Activated CD8-positive, alpha-beta T cell treated with anti-CD3 and anti-CD28 coated beads, Interleukin-2, amount 10 ng/mL, durations not matched to agents 7 days and 5 days (primary cell): Measurements from ENCODE around the gene IL18RAP. TPM values are rescaled to one million over a fixed set of nuclear protein-coding genes. Genes with fewer than 3 reads are reported as not detected.
A peak's percentile ranks its signal among the peaks of the same experiment; 100 is the strongest.

ENCODE experiments used
- ATAC-seq: fragments of 150-1000 bp; cut with Tn5 transposase; one replicate; pipeline ENCODE4 v1.10.0; 2021; ENCODE audit warnings: moderate library complexity
- CTCF ChIA-PET: fragments of 350-600 bp; sonication (Branson Sonifier 250); formaldehyde crosslinking; loops from one replicate; lab custom pipeline; 2021; ENCODE audit warnings: antibody characterized with exemption; lab: Charles Lee
- POLR2A ChIA-PET: fragments of 350-600 bp; sonication (Branson Sonifier 250); formaldehyde crosslinking; loops from one replicate; lab custom pipeline; 2021; ENCODE audit warnings: antibody characterized with exemption; lab: Charles Lee
- DNase-seq: peaks from one replicate; pipeline ENCODE4 v3.0.0-alpha.2; 2020
- H3K27ac Mint-ChIP-seq: one replicate; pipeline ENCODE4 v1.8.0; 2021; ENCODE audit warnings: mild to moderate bottlenecking, mixed read lengths
- H3K27me3 Mint-ChIP-seq: one replicate; pipeline ENCODE4 v1.8.0; 2021; ENCODE audit warnings: low read depth, mixed read lengths
- H3K36me3 Mint-ChIP-seq: one replicate; pipeline ENCODE4 v1.8.0; 2021; ENCODE audit warnings: low read depth, mixed read lengths
- H3K4me1 Mint-ChIP-seq: one replicate; pipeline ENCODE4 v1.8.0; 2021; ENCODE audit warnings: low read depth, mixed read lengths
- H3K4me3 Mint-ChIP-seq: one replicate; pipeline ENCODE4 v1.8.0; 2021; ENCODE audit warnings: mild to moderate bottlenecking, mixed read lengths
- H3K9me3 Mint-ChIP-seq: one replicate; pipeline ENCODE4 v1.8.0; 2022; ENCODE audit warnings: mixed read lengths; ENCODE audit not compliant: insufficient read depth
- total RNA-seq, 2 experiments: library from RNA; stranded (reverse); gene quantifications; one replicate each; pipeline ENCODE4 v1.2.3, GENCODE V29; 2021

The IL18RAP gene
- total RNA-seq, 2 experiments from 2014 or later, result 22.7 to 25.2 TPM

- DNase-seq (no peak), ATAC-seq (no peak)
- ChIA-PET CTCF (interaction anchor here (1.0 to 4.4 kb wide), 6 partner anchors 9 to 184 kb away, joined by 3 to 39 read pairs (median 6); partner anchors contain the start of gene IL18R1), POLR2A (no interaction called here)
- peaks cover 12% of the 10 kb centered on the region for H3K9me3 Mint-ChIP-seq
- peak overlapping the region; percentile 46 for H3K27ac Mint-ChIP-seq
- H3K4me1 Mint-ChIP-seq, result peaks cover 81% of the 10 kb centered on the region
- H3K36me3 Mint-ChIP-seq, result peaks cover 94% of the 10 kb centered on the region
- H3K27me3 Mint-ChIP-seq, result no peaks in the 10 kb centered on the region
- no peak overlapping the region for H3K4me3 Mint-ChIP-seq
These were observed 1.8 kb downstream of the IL18RAP start for GRCh38 chr2:102424754-102425153.

- no peak for DNase-seq
- H3K9me3 Mint-ChIP-seq, result peaks cover 10% of the 10 kb centered on the region
- ChIA-PET POLR2A (no interaction called here), CTCF (interaction anchor here (1.3 to 4.4 kb wide), 6 partner anchors 8 to 185 kb away, joined by 3 to 39 read pairs (median 8); partner anchors contain the start of gene IL18R1)
- H3K27ac Mint-ChIP-seq, result no peak overlapping the region
- peaks cover 80% of the 10 kb centered on the region for H3K4me1 Mint-ChIP-seq
- H3K4me3 Mint-ChIP-seq, result no peak overlapping the region
- H3K36me3 Mint-ChIP-seq, result peaks cover 94% of the 10 kb centered on the region
- no peaks in the 10 kb centered on the region for H3K27me3 Mint-ChIP-seq
- ATAC-seq, result no peak
These were observed 2.6 kb downstream of the IL18RAP start for GRCh38 chr2:102425441-102426132.

- Mint-ChIP-seq H3K4me1 (peaks cover 74% of the 10 kb centered on the region), H3K27me3 (no peaks in the 10 kb centered on the region), H3K27ac (no peak overlapping the region), H3K4me3 (no peak overlapping the region), H3K36me3 (peaks cover 92% of the 10 kb centered on the region), H3K9me3 (peaks cover 10% of the 10 kb centered on the region)
- DNase-seq (no peak), ATAC-seq (no peak)
- ChIA-PET POLR2A (no interaction called here), CTCF (interaction anchor here (0.9 to 4.5 kb wide), 5 partner anchors 9 to 187 kb away, joined by 3 to 38 read pairs (median 5); no protein-coding TSS in a partner anchor)
These were observed 4.3 kb downstream of the IL18RAP start for GRCh38 chr2:102427249-102427648.

- no peak overlapping the region for H3K4me3 Mint-ChIP-seq
- POLR2A ChIA-PET, result no interaction called here
- CTCF ChIA-PET, result interaction anchor here (4.5 kb wide), 1 partner anchor 14 kb away, joined by 38 read pairs; no protein-coding TSS in a partner anchor
- H3K4me1 Mint-ChIP-seq, result peaks cover 68% of the 10 kb centered on the region
- ATAC-seq, result no peak
- H3K9me3 Mint-ChIP-seq, result peaks cover 10% of the 10 kb centered on the region
- H3K36me3 Mint-ChIP-seq, result peaks cover 89% of the 10 kb centered on the region
- no peak overlapping the region for H3K27ac Mint-ChIP-seq
- no peak for DNase-seq
- no peaks in the 10 kb centered on the region for H3K27me3 Mint-ChIP-seq
These were observed 5.6 kb downstream of the IL18RAP start for GRCh38 chr2:102428573-102428972.

GRCh38 chr2:102432386-102432785 is 9.4 kb downstream of the IL18RAP start:
- Mint-ChIP-seq H3K9me3 (peaks cover 10% of the 10 kb centered on the region), H3K36me3 (peaks cover 88% of the 10 kb centered on the region), H3K4me1 (peaks cover 69% of the 10 kb centered on the region), H3K4me3 (no peak overlapping the region), H3K27me3 (no peaks in the 10 kb centered on the region), H3K27ac (no peak overlapping the region)
- ChIA-PET POLR2A (no interaction called here), CTCF (interaction anchor here (4.7 kb wide), 1 partner anchor 11 kb away, joined by 25 read pairs; no protein-coding TSS in a partner anchor)
- ATAC-seq (no peak), DNase-seq (no peak)

- Mint-ChIP-seq H3K4me1 (peaks cover 60% of the 10 kb centered on the region), H3K27ac (no peak overlapping the region), H3K27me3 (no peaks in the 10 kb centered on the region), H3K9me3 (peaks cover 6% of the 10 kb centered on the region), H3K4me3 (no peak overlapping the region), H3K36me3 (peaks cover 71% of the 10 kb centered on the region)
- ATAC-seq (no peak), DNase-seq (no peak)
- ChIA-PET CTCF (interaction anchor here (1.2 to 4.7 kb wide), 5 partner anchors 9 to 193 kb away, joined by 4 to 25 read pairs (median 5); no protein-coding TSS in a partner anchor), POLR2A (no interaction called here)
These were observed 11.2 kb downstream of the IL18RAP start for GRCh38 chr2:102433973-102434654.

GRCh38 chr2:102434655-102435381 is 11.9 kb downstream of the IL18RAP start:
- CTCF ChIA-PET, result interaction anchor here (1.0 to 4.7 kb wide), 5 partner anchors 8 to 194 kb away, joined by 4 to 25 read pairs (median 5); partner anchors contain the start of gene IL18R1
- POLR2A ChIA-PET, result no interaction called here
- Mint-ChIP-seq H3K27me3 (no peaks in the 10 kb centered on the region), H3K36me3 (peaks cover 63% of the 10 kb centered on the region), H3K4me1 (peaks cover 54% of the 10 kb centered on the region), H3K27ac (peak overlapping the region; percentile 28), H3K4me3 (no peak overlapping the region), H3K9me3 (peaks cover under 1% of the 10 kb centered on the region)
- DNase-seq (no peak), ATAC-seq (no peak)

GRCh38 chr2:102435741-102436140 is 12.8 kb downstream of the IL18RAP start:
- H3K36me3 Mint-ChIP-seq, result peaks cover 54% of the 10 kb centered on the region
- H3K4me3 Mint-ChIP-seq, result no peak overlapping the region
- ATAC-seq (no peak), DNase-seq (no peak)
- ChIA-PET POLR2A (no interaction called here), CTCF (interaction anchor here (1.0 to 4.7 kb wide), 4 partner anchors 8 to 195 kb away, joined by 5 to 25 read pairs (median 11); partner anchors contain the start of gene IL18R1)
- no peaks in the 10 kb centered on the region for H3K9me3 Mint-ChIP-seq
- H3K27me3 Mint-ChIP-seq, result no peaks in the 10 kb centered on the region
- H3K4me1 Mint-ChIP-seq, result peaks cover 46% of the 10 kb centered on the region
- H3K27ac Mint-ChIP-seq, result peak overlapping the region; percentile 22

GRCh38 chr2:102436323-102436722 is 13.4 kb downstream of the IL18RAP start:
- ChIA-PET POLR2A (no interaction called here), CTCF (interaction anchor here (1.1 to 4.0 kb wide), 4 partner anchors 10 to 416 kb away, joined by 4 to 24 read pairs (median 9); no protein-coding TSS in a partner anchor)
- Mint-ChIP-seq H3K4me3 (no peak overlapping the region), H3K36me3 (peaks cover 50% of the 10 kb centered on the region), H3K27ac (peak overlapping the region; percentile 47), H3K9me3 (no peaks in the 10 kb centered on the region), H3K27me3 (no peaks in the 10 kb centered on the region), H3K4me1 (peaks cover 45% of the 10 kb centered on the region)
- ATAC-seq (peak; percentile 19), DNase-seq (no peak)

- Mint-ChIP-seq H3K27ac (no peak overlapping the region), H3K4me3 (no peak overlapping the region), H3K9me3 (no peaks in the 10 kb centered on the region), H3K4me1 (peaks cover 39% of the 10 kb centered on the region), H3K36me3 (peaks cover 44% of the 10 kb centered on the region), H3K27me3 (no peaks in the 10 kb centered on the region)
- DNase-seq (no peak), ATAC-seq (no peak)
- CTCF ChIA-PET, result interaction anchor here (0.7 to 4.0 kb wide), 5 partner anchors 10 to 416 kb away, joined by 3 to 24 read pairs (median 8); no protein-coding TSS in a partner anchor
- POLR2A ChIA-PET, result no interaction called here
These were observed 14.2 kb downstream of the IL18RAP start for GRCh38 chr2:102437122-102437521.

- ChIA-PET POLR2A (no interaction called here), CTCF (interaction anchor here (0.6 to 4.0 kb wide), 6 partner anchors 70 to 607 kb away, joined by 3 to 24 read pairs (median 4); no protein-coding TSS in a partner anchor)
- Mint-ChIP-seq H3K27me3 (no peaks in the 10 kb centered on the region), H3K4me1 (peaks cover 38% of the 10 kb centered on the region), H3K9me3 (no peaks in the 10 kb centered on the region), H3K4me3 (no peak overlapping the region), H3K36me3 (peaks cover 39% of the 10 kb centered on the region), H3K27ac (no peak overlapping the region)
- DNase-seq (no peak), ATAC-seq (no peak)
These were observed 15.2 kb downstream of the IL18RAP start for GRCh38 chr2:102438111-102438510.
